K562 (cell line): ENCODE data around the gene DERL3. TPM values are rescaled to one million over a fixed set of nuclear protein-coding genes. Genes with fewer than 3 reads are reported as not detected.

Source experiments
- ATF4 ChIP-seq: fragments of 450-650 bp; formaldehyde crosslinking; IDR thresholded peaks from 2 replicates; pipeline ENCODE4 v1.4.0; 2022; ENCODE audit warnings: mild to moderate bottlenecking, moderate library complexity
- BHLHE40 ChIP-seq: IDR thresholded peaks from 2 replicates; pipeline ENCODE4 v1.6.1; 2011; ENCODE audit warnings: low read length, improper control_type of control experiment
- E4F1 ChIP-seq: fragments of 250-450 bp; sonication (Bioruptor Pico); IDR thresholded peaks from 2 replicates; pipeline ENCODE4 v1.5.0; 2021; ENCODE audit warnings: mild to moderate bottlenecking, borderline replicate concordance
- IRF2 ChIP-seq: sonication (generic); formaldehyde crosslinking; IDR thresholded peaks from 2 replicates; pipeline ENCODE4 v1.8.1; 2022; ENCODE audit warnings: mild to moderate bottlenecking, missing genetic modification reagents
- LEF1 ChIP-seq: fragments of 450-650 bp; IDR thresholded peaks from 2 replicates; pipeline ENCODE4 v1.6.1; 2016; ENCODE audit warnings: mild to moderate bottlenecking
- NONO ChIP-seq, 2 experiments: fragments of 200-400 bp in 1 of 2; fragments of 450-650 bp in 1 of 2; formaldehyde crosslinking in 1 of 2; IDR thresholded peaks; 2 replicates each; pipeline ENCODE4 v1.6.1; 2017; ENCODE audit warnings: low read depth in 2 of 2, mild to moderate bottlenecking in 2 of 2, moderate library complexity in 2 of 2, low read length in 1 of 2
- SMARCE1 ChIP-seq: fragments of 450-650 bp; IDR thresholded peaks from 2 replicates; pipeline ENCODE4 v1.7.1; 2016; ENCODE audit warnings: mild to moderate bottlenecking
- TBL1XR1 ChIP-seq, 2 experiments: IDR thresholded peaks; 2 replicates each; pipeline ENCODE4 v1.6.1; 2012; ENCODE audit warnings: improper control_type of control experiment in 2 of 2, low read length in 2 of 2, mild to moderate bottlenecking in 1 of 2
- TCF7L2 ChIP-seq: fragments of 150-350 bp; IDR thresholded peaks from 2 replicates; pipeline ENCODE4 v1.6.1; 2016; ENCODE audit warnings: low read depth, mild to moderate bottlenecking, low read length, moderate library complexity
- ZNF764 ChIP-seq: fragments of 250-450 bp; sonication (Bioruptor Pico); IDR thresholded peaks from 2 replicates; pipeline ENCODE4 v1.4.0; 2020; ENCODE audit warnings: low read depth, mild to moderate bottlenecking, moderate library complexity
- polyA plus RNA-seq, 8 experiments: library from polyadenylated mRNA; depleted of rRNA in 4 of 8; stranded (reverse) in 5 of 8; unstranded in 3 of 8; fragments of >200 nt; fragmentation: Nextera tagmentation in 2 of 8; fragmentation: Illumina TruSeq in 1 of 8; extraction: Ambion mirVana in 2 of 8; extraction: Trizol in 1 of 8; gene quantifications; 2 replicates each; pipeline versions ENCODE4 v1.2.1 to v1.2.3, GENCODE V29; 2011 to 2014; ENCODE audit warnings: inconsistent platforms in 1 of 8, missing spikeins in 1 of 8
- total RNA-seq, 7 experiments: library from RNA; depleted of rRNA in 6 of 7; stranded (reverse); fragments of >200 nt in 6 of 7; fragmentation: Illumina TruSeq in 2 of 7; extraction: Trizol in 2 of 7; gene quantifications; 2 replicates each; pipeline versions ENCODE4 v1.2.1 to v1.2.3, GENCODE V29; 2011 to 2021; ENCODE audit warnings: low replicate concordance in 1 of 7
- TF ChIP-seq, protein P1 (sequence below), 2 experiments: fragments of 450-650 bp; IDR thresholded peaks; 2 replicates each; pipeline ENCODE4 v1.6.1; 2016; ENCODE audit warnings: mild to moderate bottlenecking in 2 of 2, borderline replicate concordance in 1 of 2, low read depth in 1 of 2, moderate library complexity in 1 of 2
- TF ChIP-seq, protein P2 (sequence below): sonication (generic); formaldehyde crosslinking; IDR thresholded peaks from 2 replicates; pipeline ENCODE4 v1.8.0; 2023; ENCODE audit warnings: mild to moderate bottlenecking, missing genetic modification reagents

Gene DERL3
- total and polyA plus RNA-seq, 9 of the 15 experiments (the other 6 are each of a cell fraction or from before 2014, with no cell fraction given): 1.3 to 12.4 (median 4.8) TPM

DNA sequence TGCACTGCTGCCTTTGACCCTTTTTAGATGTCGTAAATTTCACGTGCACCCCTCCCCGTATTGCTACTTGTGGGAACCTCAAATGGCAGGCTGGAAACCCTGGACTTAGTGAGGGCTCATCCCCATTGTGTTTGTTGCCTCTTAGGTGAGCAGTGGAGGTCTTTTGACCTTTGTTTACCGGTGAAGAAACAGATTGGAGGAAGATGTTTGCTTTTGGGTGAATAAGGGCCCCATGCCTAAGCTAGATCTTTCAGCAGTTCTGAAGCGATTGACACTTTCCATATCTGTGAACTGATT lies 51.3 kb downstream of the DERL3 start (continued):
- TF ChIP-seq, protein P1, sequence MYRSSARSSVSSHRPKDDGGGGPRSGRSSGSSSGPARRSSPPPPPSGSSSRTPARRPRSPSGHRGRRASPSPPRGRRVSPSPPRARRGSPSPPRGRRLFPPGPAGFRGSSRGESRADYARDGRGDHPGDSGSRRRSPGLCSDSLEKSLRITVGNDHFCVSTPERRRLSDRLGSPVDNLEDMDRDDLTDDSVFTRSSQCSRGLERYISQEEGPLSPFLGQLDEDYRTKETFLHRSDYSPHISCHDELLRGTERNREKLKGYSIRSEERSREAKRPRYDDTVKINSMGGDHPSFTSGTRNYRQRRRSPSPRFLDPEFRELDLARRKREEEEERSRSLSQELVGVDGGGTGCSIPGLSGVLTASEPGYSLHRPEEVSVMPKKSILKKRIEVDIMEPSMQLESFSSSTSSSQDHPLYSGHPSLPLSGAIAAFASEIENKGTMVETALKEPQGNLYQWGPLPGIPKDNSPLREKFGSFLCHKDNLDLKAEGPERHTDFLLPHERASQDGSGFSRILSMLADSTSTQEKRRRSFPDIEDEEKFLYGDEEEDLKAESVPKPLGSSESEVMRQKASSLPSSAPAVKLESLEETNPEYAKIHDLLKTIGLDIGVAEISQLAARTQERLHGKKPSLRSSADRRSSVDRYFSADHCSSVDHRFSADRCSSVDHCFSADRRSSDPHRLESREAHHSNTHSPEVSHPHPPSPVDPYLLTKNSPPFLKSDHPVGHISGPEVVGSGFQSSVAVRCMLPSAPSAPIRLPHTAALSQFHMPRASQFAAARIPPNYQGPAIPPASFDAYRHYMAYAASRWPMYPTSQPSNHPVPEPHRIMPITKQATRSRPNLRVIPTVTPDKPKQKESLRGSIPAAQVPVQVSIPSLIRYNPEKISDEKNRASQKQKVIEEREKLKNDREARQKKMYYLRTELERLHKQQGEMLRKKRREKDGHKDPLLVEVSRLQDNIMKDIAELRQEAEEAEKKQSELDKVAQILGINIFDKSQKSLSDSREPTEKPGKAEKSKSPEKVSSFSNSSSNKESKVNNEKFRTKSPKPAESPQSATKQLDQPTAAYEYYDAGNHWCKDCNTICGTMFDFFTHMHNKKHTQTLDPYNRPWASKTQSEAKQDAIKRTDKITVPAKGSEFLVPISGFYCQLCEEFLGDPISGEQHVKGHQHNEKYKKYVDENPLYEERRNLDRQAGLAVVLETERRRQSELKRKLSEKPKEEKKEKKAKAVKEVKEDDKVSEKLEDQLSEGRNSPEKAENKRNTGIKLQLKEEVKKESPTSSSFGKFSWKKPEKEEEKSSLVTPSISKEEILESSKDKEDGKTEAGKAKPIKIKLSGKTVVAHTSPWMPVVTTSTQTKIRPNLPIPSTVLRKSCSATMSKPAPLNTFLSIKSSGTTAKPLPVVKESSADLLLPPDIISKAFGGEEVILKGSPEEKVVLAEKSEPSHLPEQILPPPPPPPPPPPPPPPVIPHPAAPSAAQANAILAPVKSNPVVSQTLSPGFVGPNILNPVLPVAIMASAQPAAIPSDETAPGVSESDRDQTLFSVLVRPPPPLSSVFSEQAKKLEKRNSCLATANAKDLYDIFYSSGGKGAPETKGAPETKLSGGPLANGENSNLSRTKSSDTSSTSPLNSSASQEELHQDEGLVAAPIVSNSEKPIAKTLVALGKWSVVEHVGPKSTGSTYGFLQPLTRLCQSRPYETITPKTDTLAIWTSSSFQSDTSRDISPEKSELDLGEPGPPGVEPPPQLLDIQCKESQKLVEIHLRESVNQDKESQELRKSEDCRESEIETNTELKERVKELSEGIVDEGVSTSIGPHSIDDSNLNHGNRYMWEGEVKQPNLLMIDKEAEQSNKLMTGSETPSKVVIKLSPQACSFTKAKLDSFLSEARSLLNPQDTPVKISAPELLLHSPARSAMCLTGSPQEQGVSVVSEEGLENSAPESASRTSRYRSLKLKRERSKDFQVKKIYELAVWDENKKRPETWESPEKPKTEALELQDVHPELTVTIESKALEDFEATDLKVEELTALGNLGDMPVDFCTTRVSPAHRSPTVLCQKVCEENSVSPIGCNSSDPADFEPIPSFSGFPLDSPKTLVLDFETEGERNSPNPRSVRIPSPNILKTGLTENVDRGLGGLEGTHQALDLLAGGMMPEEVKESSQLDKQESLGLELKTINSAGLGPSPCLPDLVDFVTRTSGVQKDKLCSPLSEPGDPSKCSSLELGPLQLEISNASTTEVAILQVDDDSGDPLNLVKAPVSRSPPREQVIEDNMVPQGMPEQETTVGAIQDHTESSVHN (IDR thresholded peaks at IDR 0.05; ENCODE audit: borderline replicate concordance in 1 of 2, low read depth in 1 of 2): no peak
- TF ChIP-seq ZNF764 (CRISPR knock-in tag) (no peak), ATF4 (CRISPR knock-in tag) (no peak), LEF1 (no peak), NONO (IDR thresholded peaks at IDR 0.05; ENCODE audit: low read depth in 2 of 2, low read length in 1 of 2) (peak in 1 of 2 experiments; percentile 97; a peak in 1 of 4 replicates), E4F1 (CRISPR knock-in tag) (no peak), BHLHE40 (peak; percentile 31; the same call in 1 of the 2 replicates), TCF7L2 (peak; percentile 63; the same call in 1 of the 2 replicates), SMARCE1 (0 out of 2 replicates have a peak, but pooled peaks have one; percentile 51), TBL1XR1 (IDR thresholded peaks at IDR 0.05; ENCODE audit: low read length in 2 of 2) (no peak), IRF2 (no peak)
- TF ChIP-seq, protein P2, sequence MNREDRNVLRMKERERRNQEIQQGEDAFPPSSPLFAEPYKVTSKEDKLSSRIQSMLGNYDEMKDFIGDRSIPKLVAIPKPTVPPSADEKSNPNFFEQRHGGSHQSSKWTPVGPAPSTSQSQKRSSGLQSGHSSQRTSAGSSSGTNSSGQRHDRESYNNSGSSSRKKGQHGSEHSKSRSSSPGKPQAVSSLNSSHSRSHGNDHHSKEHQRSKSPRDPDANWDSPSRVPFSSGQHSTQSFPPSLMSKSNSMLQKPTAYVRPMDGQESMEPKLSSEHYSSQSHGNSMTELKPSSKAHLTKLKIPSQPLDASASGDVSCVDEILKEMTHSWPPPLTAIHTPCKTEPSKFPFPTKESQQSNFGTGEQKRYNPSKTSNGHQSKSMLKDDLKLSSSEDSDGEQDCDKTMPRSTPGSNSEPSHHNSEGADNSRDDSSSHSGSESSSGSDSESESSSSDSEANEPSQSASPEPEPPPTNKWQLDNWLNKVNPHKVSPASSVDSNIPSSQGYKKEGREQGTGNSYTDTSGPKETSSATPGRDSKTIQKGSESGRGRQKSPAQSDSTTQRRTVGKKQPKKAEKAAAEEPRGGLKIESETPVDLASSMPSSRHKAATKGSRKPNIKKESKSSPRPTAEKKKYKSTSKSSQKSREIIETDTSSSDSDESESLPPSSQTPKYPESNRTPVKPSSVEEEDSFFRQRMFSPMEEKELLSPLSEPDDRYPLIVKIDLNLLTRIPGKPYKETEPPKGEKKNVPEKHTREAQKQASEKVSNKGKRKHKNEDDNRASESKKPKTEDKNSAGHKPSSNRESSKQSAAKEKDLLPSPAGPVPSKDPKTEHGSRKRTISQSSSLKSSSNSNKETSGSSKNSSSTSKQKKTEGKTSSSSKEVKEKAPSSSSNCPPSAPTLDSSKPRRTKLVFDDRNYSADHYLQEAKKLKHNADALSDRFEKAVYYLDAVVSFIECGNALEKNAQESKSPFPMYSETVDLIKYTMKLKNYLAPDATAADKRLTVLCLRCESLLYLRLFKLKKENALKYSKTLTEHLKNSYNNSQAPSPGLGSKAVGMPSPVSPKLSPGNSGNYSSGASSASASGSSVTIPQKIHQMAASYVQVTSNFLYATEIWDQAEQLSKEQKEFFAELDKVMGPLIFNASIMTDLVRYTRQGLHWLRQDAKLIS (CRISPR knock-in tag): no peak
